CD4-positive, CD25-positive, alpha-beta regulatory T cell (primary cell): ENCODE results near the gene CAMSAP1. TPM values are rescaled to one million over a fixed set of nuclear protein-coding genes. Genes with fewer than 3 reads are reported as not detected.

Experiments used
- ATAC-seq, 2 donors: fragments of 150-1000 bp; cut with Tn5 transposase; one replicate each; pipeline ENCODE4 v1.10.0; 2021; ENCODE audit warnings: low read depth in 2 of 2, moderate number of reproducible peaks in 2 of 2, moderate library complexity in 1 of 2
- DNase-seq, 3 donors: peaks; one replicate each; pipeline versions ENCODE4 v3.0.0 to v3.0.0-alpha.2; 2012 to 2022; ENCODE audit warnings: mixed read lengths in 1 of 3
- H3K27ac ChIP-seq: one replicate; pipeline ENCODE4 v1.7.0; 2013; ENCODE audit warnings: mild to moderate bottlenecking, low read length; ENCODE audit not compliant: insufficient read depth, poor library complexity, severe bottlenecking
- H3K27me3 ChIP-seq: one replicate; pipeline ENCODE4 v1.7.0; 2013; ENCODE audit warnings: low read length; ENCODE audit not compliant: control insufficient read depth, insufficient read depth
- H3K36me3 ChIP-seq: one replicate; pipeline ENCODE4 v1.7.0; 2013; ENCODE audit warnings: mild to moderate bottlenecking, low read length, moderate library complexity; ENCODE audit not compliant: control insufficient read depth, insufficient read depth
- H3K4me1 ChIP-seq: 2 replicates; pipeline ENCODE4 v1.7.0; 2013; ENCODE audit warnings: mild to moderate bottlenecking, low read length; ENCODE audit not compliant: insufficient read depth, control insufficient read depth, poor library complexity, severe bottlenecking
- H3K4me3 ChIP-seq: one replicate; pipeline ENCODE4 v1.7.0; 2013; ENCODE audit warnings: low read depth, mild to moderate bottlenecking, low read length, moderate library complexity
- H3K9me3 ChIP-seq, 2 experiments: 1 replicate in 1 of 2; 2 replicates in 1 of 2; pipeline ENCODE4 v1.7.0; 2013; ENCODE audit warnings: low read length in 2 of 2, mild to moderate bottlenecking in 1 of 2, moderate library complexity in 1 of 2; ENCODE audit not compliant: control insufficient read depth in 2 of 2
- H3K27ac Mint-ChIP-seq, 3 donors: one replicate each; pipeline ENCODE4 v1.8.0; 2020 to 2022; ENCODE audit warnings: mild to moderate bottlenecking in 3 of 3, mixed read lengths in 3 of 3, moderate library complexity in 2 of 3
- H3K27me3 Mint-ChIP-seq: one replicate; pipeline ENCODE4 v1.8.0; 2022; ENCODE audit warnings: mild to moderate bottlenecking, mixed read lengths
- H3K36me3 Mint-ChIP-seq: one replicate; pipeline ENCODE4 v1.8.0; 2020; ENCODE audit warnings: mixed read lengths
- H3K4me1 Mint-ChIP-seq, 4 donors: one replicate each; pipeline ENCODE4 v1.8.0; 2020 to 2022; ENCODE audit warnings: mixed read lengths in 4 of 4, mild to moderate bottlenecking in 1 of 4
- H3K4me3 Mint-ChIP-seq, 4 donors: one replicate each; pipeline ENCODE4 v1.8.0; 2020 to 2022; ENCODE audit warnings: mild to moderate bottlenecking in 4 of 4, mixed read lengths in 4 of 4, moderate library complexity in 3 of 4
- H3K9me3 Mint-ChIP-seq, 7 donors: one replicate each; pipeline ENCODE4 v1.8.0; 2020 to 2022; ENCODE audit warnings: mixed read lengths in 7 of 7, mild to moderate bottlenecking in 3 of 7, moderate library complexity in 2 of 7
- polyA plus RNA-seq, 4 donors: library from polyadenylated mRNA; unstranded; fragments of 300-500 nt; fragmentation: Illumina TruSeq; gene quantifications; one replicate each; pipeline ENCODE4 v1.2.3, GENCODE V29; 2021
- total RNA-seq: library from RNA; stranded (reverse); gene quantifications from one replicate; pipeline ENCODE4 v1.2.3, GENCODE V29; 2022

CAMSAP1 gene
- total and polyA plus RNA-seq, 5 donors from 2014 or later = 0.67 to 31.6 (median 2.0) TPM

DNA sequence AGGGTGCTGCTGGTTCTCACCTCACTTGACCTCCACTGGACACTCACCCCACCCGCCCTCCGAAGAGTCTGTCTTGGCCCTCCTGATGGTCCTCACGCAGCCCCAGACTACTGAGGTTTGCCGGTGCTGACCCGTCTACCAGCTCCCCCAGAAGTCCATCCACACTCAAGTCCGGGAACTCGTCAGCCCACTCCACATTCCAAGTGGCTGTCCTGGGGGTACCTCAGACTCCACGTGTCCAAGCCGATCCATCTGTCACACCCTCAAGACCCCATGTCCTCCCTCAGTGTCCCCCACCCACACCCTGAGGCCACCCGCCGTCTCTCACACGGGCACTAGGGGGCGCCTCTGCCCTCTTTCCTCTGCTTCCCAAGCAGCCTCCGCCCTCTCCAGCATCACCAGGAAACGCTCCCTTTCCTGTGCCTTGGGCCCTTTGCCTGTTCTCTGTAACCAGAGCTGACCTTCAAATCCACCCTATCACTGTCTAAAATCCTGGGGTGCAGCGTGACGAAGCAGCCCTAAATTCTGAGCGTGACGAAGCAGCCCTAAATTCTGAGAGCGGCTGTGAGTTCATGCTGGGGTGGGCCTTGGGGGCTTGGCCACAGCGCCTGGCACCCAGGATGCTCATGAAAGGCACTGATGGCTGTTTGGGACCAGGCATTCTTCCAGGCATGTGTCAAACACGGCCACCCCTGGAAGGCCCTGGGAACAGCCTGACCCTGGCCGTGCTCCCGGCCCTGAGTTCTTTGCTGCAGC lies 109.7 kb downstream of the CAMSAP1 start:
- no peaks in the 10 kb centered on the region for H3K27me3 ChIP-seq
- Mint-ChIP-seq H3K9me3 (peaks cover 0 to 3% (median 0%) of the 10 kb centered on the region in 7 donors), H3K27ac (peak overlapping the region in 1 of 3 donors; percentile 15), H3K36me3 (no peaks in the 10 kb centered on the region), H3K4me3 (no peak overlapping the region), H3K4me1 (peaks cover 0 to 5% (median 0%) of the 10 kb centered on the region in 4 donors), H3K27me3 (peaks cover 5% of the 10 kb centered on the region)
- H3K4me1 ChIP-seq = no peaks in the 10 kb centered on the region
- DNase-seq (no peak), ATAC-seq (no peak)
- H3K36me3 ChIP-seq = no peaks in the 10 kb centered on the region
- H3K27ac ChIP-seq = no peak overlapping the region
- H3K9me3 ChIP-seq = no peaks in the 10 kb centered on the region
- no peak overlapping the region for H3K4me3 ChIP-seq

DNA sequence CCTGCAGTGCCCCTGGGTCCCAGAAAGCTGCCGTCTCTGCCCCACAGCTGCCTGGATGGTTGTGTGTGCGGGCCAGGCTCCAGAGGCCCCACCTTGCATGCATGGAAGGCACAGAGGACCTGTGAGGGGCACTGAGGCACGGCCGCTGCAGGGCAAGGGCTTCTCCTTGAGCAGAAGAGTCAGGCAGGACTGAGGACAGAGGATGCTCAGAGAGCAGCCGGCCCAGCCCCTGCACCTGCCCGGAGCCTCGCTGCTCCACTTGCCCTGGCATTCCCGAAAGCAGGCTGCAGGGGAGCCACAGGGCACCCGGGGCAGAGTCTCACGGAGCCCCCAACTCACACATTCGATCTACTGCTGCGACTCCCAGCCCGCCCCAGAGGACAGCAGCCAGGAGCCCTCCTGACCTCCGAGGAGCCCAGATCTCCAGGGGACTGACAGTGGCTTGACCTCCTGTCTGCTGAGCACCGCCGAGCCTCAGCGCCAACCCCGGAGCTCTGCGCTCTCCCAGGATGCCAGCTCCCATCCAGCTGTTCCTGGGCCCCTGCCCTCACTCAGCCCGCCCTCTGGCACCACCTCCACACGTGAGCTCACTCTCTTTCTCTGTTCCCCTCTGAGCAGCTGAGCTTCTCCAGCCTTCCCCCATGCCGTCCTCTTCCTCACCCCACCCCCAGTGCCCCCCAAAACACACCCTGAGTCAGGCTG lies 110.4 kb downstream of the CAMSAP1 start:
- no peaks in the 10 kb centered on the region for H3K9me3 ChIP-seq
- no peak for ATAC-seq
- Mint-ChIP-seq H3K36me3 (no peaks in the 10 kb centered on the region), H3K27me3 (peaks cover 5% of the 10 kb centered on the region), H3K27ac (no peak overlapping the region), H3K4me3 (no peak overlapping the region), H3K4me1 (peaks cover 0 to 5% (median 0%) of the 10 kb centered on the region in 4 donors), H3K9me3 (peaks cover 0 to 3% (median 0%) of the 10 kb centered on the region in 7 donors)
- H3K4me1 ChIP-seq = no peaks in the 10 kb centered on the region
- no peak for DNase-seq
- no peaks in the 10 kb centered on the region for H3K36me3 ChIP-seq
- no peak overlapping the region for H3K27ac ChIP-seq
- H3K4me3 ChIP-seq = no peak overlapping the region
- H3K27me3 ChIP-seq = no peaks in the 10 kb centered on the region

DNA sequence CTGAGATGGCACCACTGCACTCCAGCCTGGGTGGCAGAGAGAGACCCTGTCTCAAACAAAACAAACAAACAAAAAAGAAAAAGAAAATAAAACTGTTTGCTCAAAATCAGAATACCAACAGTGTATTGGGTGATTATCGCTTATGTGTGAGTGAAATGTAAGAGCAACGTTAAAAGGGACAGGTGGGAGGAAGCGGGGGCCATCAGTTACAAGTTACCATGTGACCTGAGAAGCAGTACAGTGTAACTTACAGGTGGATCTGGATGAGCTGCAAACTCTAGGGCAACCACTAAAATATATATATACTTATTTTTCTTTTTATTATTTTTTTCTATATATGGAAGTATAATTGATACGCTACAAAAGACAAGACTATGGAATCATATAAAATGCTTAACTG lies 112.0 kb downstream of the CAMSAP1 start:
- no peaks in the 10 kb centered on the region for H3K36me3 Mint-ChIP-seq

DNA sequence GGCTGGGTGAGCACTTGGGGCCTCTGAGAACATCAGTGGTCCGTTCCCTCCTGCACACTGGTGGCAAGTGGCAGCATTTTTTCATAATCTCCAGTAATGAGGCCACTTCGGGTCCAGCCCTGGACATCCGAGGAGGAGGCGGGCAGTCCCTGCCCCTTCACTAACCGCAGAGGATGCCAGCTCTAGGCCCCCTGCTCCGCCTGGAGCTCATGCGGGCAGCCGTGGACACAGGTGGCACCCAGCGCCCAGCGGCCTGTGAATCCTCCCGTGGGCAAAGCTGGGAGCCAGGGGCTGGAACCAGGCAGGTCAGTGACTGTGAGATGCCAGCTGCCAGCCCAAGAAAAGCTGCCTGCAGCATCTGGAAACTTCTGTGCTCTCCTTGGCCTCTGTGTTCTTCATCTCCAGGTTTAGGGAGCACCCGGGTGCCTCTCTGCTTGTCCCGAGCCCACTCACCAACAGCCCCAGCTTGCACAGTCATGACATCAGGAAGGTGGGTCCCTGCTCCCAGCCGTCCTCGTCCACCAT lies 112.9 kb downstream of the CAMSAP1 start:
- H3K4me1 Mint-ChIP-seq = peaks cover 0 to 5% (median 0%) of the 10 kb centered on the region in 4 donors
- no peak for ATAC-seq
- DNase-seq = no peak
- Histone ChIP-seq H3K36me3 (no peaks in the 10 kb centered on the region), H3K27ac (no peak overlapping the region), H3K4me3 (no peak overlapping the region), H3K27me3 (no peaks in the 10 kb centered on the region), H3K9me3 (no peaks in the 10 kb centered on the region), H3K4me1 (no peaks in the 10 kb centered on the region)
- H3K9me3 Mint-ChIP-seq = peaks cover 0 to 1% (median 0%) of the 10 kb centered on the region in 7 donors
- peaks cover 5% of the 10 kb centered on the region for H3K27me3 Mint-ChIP-seq
- no peaks in the 10 kb centered on the region for H3K36me3 Mint-ChIP-seq
- H3K4me3 Mint-ChIP-seq = no peak overlapping the region
- no peak overlapping the region for H3K27ac Mint-ChIP-seq

More for the DNA sequence above, 112.0 kb downstream of the CAMSAP1 start:
- no peaks in the 10 kb centered on the region for H3K36me3 ChIP-seq
- DNase-seq (no peak), ATAC-seq (no peak)
- no peaks in the 10 kb centered on the region for H3K4me1 ChIP-seq
- H3K9me3 Mint-ChIP-seq = peaks cover 0 to 1% (median 0%) of the 10 kb centered on the region in 7 donors
- H3K27me3 ChIP-seq = no peaks in the 10 kb centered on the region
- no peak overlapping the region for H3K27ac Mint-ChIP-seq
- no peak overlapping the region for H3K27ac ChIP-seq
- no peaks in the 10 kb centered on the region for H3K9me3 ChIP-seq
- peaks cover 0 to 5% (median 0%) of the 10 kb centered on the region in 4 donors for H3K4me1 Mint-ChIP-seq
- H3K27me3 Mint-ChIP-seq = peaks cover 5% of the 10 kb centered on the region
- no peak overlapping the region for H3K4me3 ChIP-seq
- H3K4me3 Mint-ChIP-seq = no peak overlapping the region

DNA sequence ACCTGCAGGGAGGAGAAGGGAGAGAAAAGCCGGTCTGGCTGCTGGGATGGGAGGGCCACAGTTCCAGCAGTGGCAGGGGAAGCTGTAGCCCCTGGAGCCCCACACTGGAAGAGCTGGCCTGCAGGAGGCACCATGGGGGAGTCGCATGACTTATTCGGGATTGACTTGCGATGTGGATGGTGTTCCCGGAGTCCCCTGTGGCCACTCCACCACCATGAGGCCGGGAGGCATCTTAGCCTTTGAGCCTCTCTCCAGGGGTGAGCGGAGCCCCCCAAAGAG lies 113.3 kb downstream of the CAMSAP1 start:
- H3K4me3 Mint-ChIP-seq = no peak overlapping the region
- peaks cover 0 to 1% (median 0%) of the 10 kb centered on the region in 7 donors for H3K9me3 Mint-ChIP-seq
- no peak for DNase-seq
- Histone ChIP-seq H3K36me3 (no peaks in the 10 kb centered on the region), H3K4me3 (no peak overlapping the region), H3K27ac (no peak overlapping the region), H3K27me3 (no peaks in the 10 kb centered on the region), H3K4me1 (no peaks in the 10 kb centered on the region), H3K9me3 (no peaks in the 10 kb centered on the region)
- no peak for ATAC-seq
- H3K27ac Mint-ChIP-seq = no peak overlapping the region
- peaks cover 0 to 5% (median 0%) of the 10 kb centered on the region in 4 donors for H3K4me1 Mint-ChIP-seq
- peaks cover 5% of the 10 kb centered on the region for H3K27me3 Mint-ChIP-seq
- no peaks in the 10 kb centered on the region for H3K36me3 Mint-ChIP-seq

DNA sequence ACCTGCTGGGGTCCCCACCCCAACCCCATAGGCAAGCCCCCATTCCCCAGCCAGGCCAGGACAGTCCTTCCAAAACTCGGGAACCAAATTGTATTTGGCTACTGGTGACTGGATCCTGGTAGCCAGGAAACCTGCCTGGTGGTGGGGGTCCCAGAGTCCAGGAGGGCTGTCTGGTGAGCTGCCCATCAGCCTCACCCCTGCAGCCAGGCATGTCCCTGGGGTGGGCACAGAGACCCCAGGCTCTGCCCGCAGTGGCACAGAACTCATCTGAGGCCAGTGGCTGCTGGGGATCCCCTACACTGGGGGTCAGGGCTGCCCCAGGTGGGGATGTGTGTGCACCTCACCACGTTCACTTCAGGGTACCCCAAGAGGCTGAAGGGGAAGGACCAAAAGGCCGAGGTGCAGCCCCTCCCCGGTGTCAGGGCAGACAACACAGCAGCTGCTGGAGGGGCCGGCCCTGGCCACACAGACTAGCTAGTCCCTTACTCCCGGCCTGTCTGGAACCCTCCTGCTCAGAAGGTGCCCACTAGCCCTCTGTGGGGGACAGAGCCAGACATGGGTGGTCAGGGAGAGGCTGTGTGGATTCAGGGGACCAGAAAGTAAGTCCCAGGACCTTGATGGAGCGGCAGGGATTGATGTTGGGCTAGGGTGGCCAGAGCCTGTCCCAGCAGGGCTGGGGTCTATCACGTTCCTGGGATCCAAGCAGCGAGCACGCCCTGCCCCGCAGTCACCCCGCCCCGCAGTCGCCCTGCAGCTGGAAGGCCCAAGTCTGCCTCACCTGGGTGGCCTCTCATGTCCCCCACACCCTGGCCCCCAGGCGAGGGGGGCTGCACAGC lies 113.9 kb downstream of the CAMSAP1 start:
- Mint-ChIP-seq H3K4me3 (no peak overlapping the region), H3K36me3 (no peaks in the 10 kb centered on the region), H3K27ac (no peak overlapping the region), H3K4me1 (peaks cover 0 to 3% (median 0%) of the 10 kb centered on the region in 4 donors), H3K27me3 (peaks cover 5% of the 10 kb centered on the region), H3K9me3 (peaks cover 0 to 1% (median 0%) of the 10 kb centered on the region in 7 donors)
- no peak for DNase-seq
- ATAC-seq = no peak
- no peak overlapping the region for H3K27ac ChIP-seq
- no peaks in the 10 kb centered on the region for H3K9me3 ChIP-seq
- H3K4me1 ChIP-seq = no peaks in the 10 kb centered on the region
- no peak overlapping the region for H3K4me3 ChIP-seq
- no peaks in the 10 kb centered on the region for H3K27me3 ChIP-seq
- no peaks in the 10 kb centered on the region for H3K36me3 ChIP-seq

DNA sequence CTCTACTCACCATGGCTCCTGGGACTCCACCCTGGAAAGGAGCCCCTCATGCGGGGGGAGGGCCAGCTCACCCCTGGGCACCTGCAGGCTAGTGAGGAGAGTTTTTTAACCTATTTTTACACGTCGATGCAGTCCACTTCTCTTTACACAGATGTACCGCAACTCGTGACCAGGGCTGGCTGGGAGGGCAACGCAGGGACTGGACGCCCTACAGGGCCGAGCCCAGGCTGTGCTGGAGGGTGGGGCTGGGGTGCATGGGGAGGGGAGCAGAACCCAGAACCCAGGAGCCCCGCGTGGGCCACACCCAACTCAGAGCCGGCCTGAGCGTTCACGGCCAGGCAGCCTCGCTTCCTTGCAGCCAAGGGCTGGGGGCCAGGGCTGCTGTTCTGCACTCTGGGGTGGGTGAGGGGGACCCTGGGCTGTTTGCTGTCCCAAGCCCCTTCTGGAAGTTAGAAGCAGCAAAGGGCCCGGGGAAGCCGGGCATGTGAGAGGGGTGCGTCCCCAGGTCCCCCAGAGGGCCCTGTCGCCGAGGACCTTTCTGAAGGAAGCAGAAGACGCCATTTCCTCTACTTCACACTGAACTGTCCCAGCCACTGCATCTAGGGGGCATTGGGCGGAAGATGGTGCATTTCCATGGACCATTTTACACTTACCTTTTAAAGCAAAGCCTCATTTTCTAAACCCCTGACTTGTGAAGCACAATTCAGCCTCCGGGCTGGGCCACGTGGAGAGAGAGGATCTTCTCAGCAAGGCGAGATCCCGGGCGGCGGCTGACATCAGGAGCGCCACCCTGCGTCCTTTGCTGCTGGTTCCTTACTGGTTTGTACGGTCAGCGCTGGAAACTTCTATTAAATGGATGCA lies 114.8 kb downstream of the CAMSAP1 start:
- no peak for ATAC-seq
- Histone ChIP-seq H3K9me3 (no peaks in the 10 kb centered on the region), H3K27ac (no peak overlapping the region), H3K36me3 (no peaks in the 10 kb centered on the region), H3K4me3 (no peak overlapping the region), H3K4me1 (no peaks in the 10 kb centered on the region), H3K27me3 (no peaks in the 10 kb centered on the region)
- peaks cover 5% of the 10 kb centered on the region for H3K27me3 Mint-ChIP-seq
- H3K27ac Mint-ChIP-seq = no peak overlapping the region
- H3K36me3 Mint-ChIP-seq = no peaks in the 10 kb centered on the region
- no peaks in the 10 kb centered on the region for H3K9me3 Mint-ChIP-seq
- no peak for DNase-seq
- H3K4me3 Mint-ChIP-seq = no peak overlapping the region
- peaks cover 0 to 2% (median 0%) of the 10 kb centered on the region in 4 donors for H3K4me1 Mint-ChIP-seq
